GM18867 (cell line): ENCODE data around the gene HCN4.
"Not testable (repeated sequence)": the region's sequence is repeated elsewhere in the genome, so short reads cannot be mapped to it uniquely, and the experiment has no call there.

Experiments
- ATAC-seq: cut with Tn5 transposase; IDR thresholded peaks from one replicate; pipeline ENCODE4 v1.9.1; 2021; ENCODE audit warnings: mild to moderate bottlenecking, moderate library complexity; ENCODE audit not compliant: unreplicated experiment

The HCN4 gene

GRCh38 chr15:73368301-73369136, at the start of gene HCN4:
TSS of gene HCN4 (minus strand) at chr15:73368958. CDS start at chr15:73368270, 688 bp downstream.
- ATAC-seq = no peak

- ATAC-seq = no peak
These were observed 46.1 kb upstream of the HCN4 start for GRCh38 chr15:73414876-73415275.

- no peak for ATAC-seq
These were observed 34.4 kb upstream of the HCN4 start for GRCh38 chr15:73403171-73403570.

GRCh38 chr15:73400222-73400621, 31.5 kb upstream of the HCN4 start:
- ATAC-seq = not testable (repeated sequence)

- no peak for ATAC-seq
These were observed 30.1 kb upstream of the HCN4 start for GRCh38 chr15:73398861-73399260.

GRCh38 chr15:73397461-73397860, 28.7 kb upstream of the HCN4 start:
- no peak for ATAC-seq

- ATAC-seq = no peak
These were observed 26.9 kb upstream of the HCN4 start for GRCh38 chr15:73395671-73396070.

GRCh38 chr15:73394782-73395181, 26.0 kb upstream of the HCN4 start:
- no peak for ATAC-seq

- no peak for ATAC-seq
These were observed 24.6 kb upstream of the HCN4 start for GRCh38 chr15:73393336-73393735.

GRCh38 chr15:73392025-73392424, 23.3 kb upstream of the HCN4 start:
- ATAC-seq = no peak

GRCh38 chr15:73391128-73391872, 22.5 kb upstream of the HCN4 start:
- no peak for ATAC-seq

- no peak for ATAC-seq
These were observed 21.3 kb upstream of the HCN4 start for GRCh38 chr15:73389971-73390544.

GRCh38 chr15:73389539-73389938, 20.8 kb upstream of the HCN4 start:
- no peak for ATAC-seq

GRCh38 chr15:73388256-73388781, 19.6 kb upstream of the HCN4 start:
- ATAC-seq = no peak

- no peak for ATAC-seq
These were observed 18.9 kb upstream of the HCN4 start for GRCh38 chr15:73387507-73388255.

GRCh38 chr15:73386886-73387506, 18.2 kb upstream of the HCN4 start:
- no peak for ATAC-seq

GRCh38 chr15:73386238-73386637, 17.5 kb upstream of the HCN4 start:
- ATAC-seq = no peak

GRCh38 chr15:73385205-73385604, 16.4 kb upstream of the HCN4 start:
- no peak for ATAC-seq

- ATAC-seq = no peak
These were observed 14.8 kb upstream of the HCN4 start for GRCh38 chr15:73383310-73384189.
